IMR-90 (cell line): ENCODE measurements around the gene HIVEP1. TPM values are rescaled to one million over a fixed set of nuclear protein-coding genes. Genes with fewer than 3 reads are reported as not detected.

ENCODE experiments used
- ATAC-seq: fragments of 200-7000 bp; cut with Tn5 transposase; 2 replicates; pipeline ENCODE4 v1.9.1; 2020; ENCODE audit warnings: low read depth, mild to moderate bottlenecking, moderate library complexity
- BruUV-seq: library from RNA; stranded (reverse); fragments of 400-500 nt; replicated peaks from 2 replicates; lab custom pipeline; 2021; lab: Mats Ljungman, UMichigan
- CTCF ChIA-PET: fragments of 300-600 bp; formaldehyde crosslinking; extraction: SDS; loops from one replicate; lab custom pipeline; 2021; ENCODE audit warnings: antibody characterized with exemption; lab: Yijun Ruan, JAX
- POLR2A ChIA-PET: fragments of 300-600 bp; sonication (Branson Sonifier 250); formaldehyde crosslinking; loops from one replicate; lab custom pipeline; 2022; ENCODE audit warnings: antibody characterized with exemption; ENCODE audit not compliant: unreplicated experiment; lab: Charles Lee
- DNase-seq: peaks from one replicate; pipeline ENCODE4 v3.0.0; 2013
- H2AFZ ChIP-seq: replicated peaks from 2 replicates; pipeline ENCODE3; 2013; ENCODE audit warnings: low read length, mild to moderate bottlenecking; ENCODE audit not compliant: poor library complexity
- H2AK5ac ChIP-seq: 2 replicates; pipeline ENCODE4 v1.6.1; 2013; ENCODE audit warnings: low read depth, low read length, inconsistent platforms
- H2AK9ac ChIP-seq: replicated peaks from 2 replicates; pipeline ENCODE3; 2013; ENCODE audit warnings: mild to moderate bottlenecking, low read depth, low read length, moderate library complexity; ENCODE audit not compliant: poor library complexity
- H2BK120ac ChIP-seq: 2 replicates; pipeline ENCODE4 v1.6.1; 2013; ENCODE audit warnings: low read depth, low read length, inconsistent platforms
- H2BK15ac ChIP-seq: 3 replicates; pipeline ENCODE4 v1.6.1; 2013; ENCODE audit warnings: low read depth, low read length, inconsistent platforms
- H2BK20ac ChIP-seq: 2 replicates; pipeline ENCODE4 v1.6.1; 2013; ENCODE audit warnings: low read depth, mild to moderate bottlenecking, inconsistent platforms, low read length, moderate library complexity
- H2BK5ac ChIP-seq: 2 replicates; pipeline ENCODE4 v1.6.1; 2013; ENCODE audit warnings: mild to moderate bottlenecking, low read depth, low read length, inconsistent platforms; ENCODE audit not compliant: poor library complexity, severe bottlenecking
- H3K14ac ChIP-seq: replicated peaks from 2 replicates; pipeline ENCODE4 v1.6.1; 2013; ENCODE audit warnings: low read depth, low read length, inconsistent platforms
- H3K18ac ChIP-seq: 2 replicates; pipeline ENCODE4 v1.6.1; 2013; ENCODE audit warnings: low read depth, low read length, control low read depth
- H3K23ac ChIP-seq: 2 replicates; pipeline ENCODE4 v1.6.1; 2013; ENCODE audit warnings: low read depth, low read length, inconsistent platforms
- H3K27ac ChIP-seq: 2 replicates; pipeline ENCODE4 v1.5.1; 2013; ENCODE audit warnings: mild to moderate bottlenecking, control low read depth, low read length; ENCODE audit not compliant: insufficient read depth
- H3K27me3 ChIP-seq: 2 replicates; pipeline ENCODE4 v1.6.1; 2013; ENCODE audit warnings: low read length; ENCODE audit not compliant: control insufficient read depth, insufficient read depth
- H3K36me3 ChIP-seq: 2 replicates; pipeline ENCODE4 v1.6.1; 2013; ENCODE audit warnings: low read length, mixed read lengths; ENCODE audit not compliant: control insufficient read depth, insufficient read depth
- H3K4ac ChIP-seq: 2 replicates; pipeline ENCODE4 v1.6.1; 2013; ENCODE audit warnings: low read depth, low read length, inconsistent platforms
- H3K4me1 ChIP-seq: 2 replicates; pipeline ENCODE4 v1.6.1; 2013; ENCODE audit warnings: low read length, mixed read lengths; ENCODE audit not compliant: control insufficient read depth, insufficient read depth
- H3K4me2 ChIP-seq: 2 replicates; pipeline ENCODE4 v1.6.1; 2013; ENCODE audit warnings: low read depth, mild to moderate bottlenecking, control low read depth, low read length, moderate library complexity
- H3K4me3 ChIP-seq: 2 replicates; pipeline ENCODE4 v1.5.1; 2013; ENCODE audit warnings: low read depth, mild to moderate bottlenecking, control low read depth, low read length, moderate library complexity; ENCODE audit not compliant: insufficient read depth
- H3K56ac ChIP-seq: 2 replicates; pipeline ENCODE4 v1.6.1; 2013; ENCODE audit warnings: low read length, inconsistent platforms; ENCODE audit not compliant: insufficient read depth; ENCODE audit errors: extremely low read depth
- H3K79me1 ChIP-seq, 2 experiments: 2 replicates each; pipeline ENCODE4 v1.6.1; 2013; ENCODE audit warnings: low read length in 2 of 2, inconsistent platforms in 1 of 2, low read depth in 1 of 2
- H3K9ac ChIP-seq: 2 replicates; pipeline ENCODE4 v1.6.1; 2013; ENCODE audit warnings: low read depth, low read length, control low read depth
- H3K9me1 ChIP-seq: 2 replicates; pipeline ENCODE4 v1.6.1; 2013; ENCODE audit warnings: low read length, inconsistent platforms; ENCODE audit not compliant: insufficient read depth
- H3K9me3 ChIP-seq: 2 replicates; pipeline ENCODE4 v1.6.1; 2013; ENCODE audit warnings: low read length; ENCODE audit not compliant: control insufficient read depth, insufficient read depth
- H4K20me1 ChIP-seq: 2 replicates; pipeline ENCODE4 v1.6.1; 2013; ENCODE audit warnings: low read length, inconsistent platforms; ENCODE audit not compliant: insufficient read depth
- H4K5ac ChIP-seq: 2 replicates; pipeline ENCODE4 v1.6.1; 2013; ENCODE audit warnings: mild to moderate bottlenecking, low read depth, low read length, control low read depth
- H4K8ac ChIP-seq, 2 experiments: 2 replicates each; pipeline ENCODE4 v1.6.1; 2013; ENCODE audit warnings: low read depth in 2 of 2, low read length in 2 of 2, control low read depth in 1 of 2, inconsistent platforms in 1 of 2
- H4K91ac ChIP-seq: 2 replicates; pipeline ENCODE4 v1.6.1; 2013; ENCODE audit warnings: low read depth, low read length, inconsistent platforms; ENCODE audit not compliant: insufficient read depth
- BHLHE40 ChIP-seq: fragments of 150-350 bp; IDR thresholded peaks from 2 replicates; pipeline ENCODE4 v1.6.1; 2016; ENCODE audit warnings: mild to moderate bottlenecking, low read depth, low read length
- CEBPB ChIP-seq: IDR thresholded peaks from 2 replicates; pipeline ENCODE4 v1.6.1; 2012; ENCODE audit warnings: low read depth, low read length, improper control_type of control experiment
- MAFK ChIP-seq: IDR thresholded peaks from 2 replicates; pipeline ENCODE4 v1.6.1; 2012; ENCODE audit warnings: low read depth, low read length, improper control_type of control experiment
- POLR2A ChIP-seq: IDR thresholded peaks from 2 replicates; pipeline ENCODE4 v1.6.1; 2012; ENCODE audit warnings: mild to moderate bottlenecking, low read depth, low read length
- RCOR1 ChIP-seq: IDR thresholded peaks from 2 replicates; pipeline ENCODE4 v1.6.1; 2012; ENCODE audit warnings: mild to moderate bottlenecking, low read length, improper control_type of control experiment; ENCODE audit not compliant: insufficient replicate concordance
- WGBS, 2 experiments: methylation state at CpG; one replicate each; pipeline versions ENCODE4 v1.1.5 to v1.1.7; 2013; ENCODE audit warnings: missing lambda C conversion rate in 2 of 2; ENCODE audit not compliant: insufficient read length in 1 of 2; ENCODE audit errors: extremely low coverage in 2 of 2; 5-methylcytosine and 5-hydroxymethylcytosine counted together
- dilution Hi-C: fragments of 300-500 bp; cut with HindIII; formaldehyde crosslinking; loops from one replicate; pipeline ENCODE4 v1.14.3; 2018; ENCODE audit warnings: low sequenced_read_pairs; ENCODE audit not compliant: unreplicated experiment
- in situ Hi-C: fragments of 300-500 bp; cut with MboI; formaldehyde crosslinking; loops from 3 replicates; pipeline ENCODE4 v1.14.3; 2019; ENCODE audit warnings: low sequenced_read_pairs, inconsistent platforms, mixed read lengths
- intact Hi-C: fragments of 100-400 bp; cut with micrococcal nuclease; formaldehyde crosslinking; loops from 2 replicates; pipeline ENCODE4 v1.10.0; 2022
- polyA plus RNA-seq, 3 experiments: library from polyadenylated mRNA; depleted of rRNA; stranded (reverse); fragments of >200 nt; gene quantifications; 2 replicates each; pipeline ENCODE4 v1.2.3, GENCODE V29; 2012; ENCODE audit warnings: low replicate concordance in 1 of 3
- total RNA-seq: library from RNA; depleted of rRNA; stranded (reverse); fragments of >200 nt; gene quantifications from 2 replicates; pipeline ENCODE4 v1.2.3, GENCODE V29; 2012
- TF ChIP-seq, protein P1 (sequence below): fragments of 150-350 bp; IDR thresholded peaks from 2 replicates; pipeline ENCODE4 v1.6.1; 2017; ENCODE audit warnings: mild to moderate bottlenecking, antibody characterized with exemption, low read length, low read depth

Gene HIVEP1
- total and polyA plus RNA-seq, 2 of the 4 experiments (the other 2 are of a cell fraction): 13.0 to 17.2 TPM

DNA sequence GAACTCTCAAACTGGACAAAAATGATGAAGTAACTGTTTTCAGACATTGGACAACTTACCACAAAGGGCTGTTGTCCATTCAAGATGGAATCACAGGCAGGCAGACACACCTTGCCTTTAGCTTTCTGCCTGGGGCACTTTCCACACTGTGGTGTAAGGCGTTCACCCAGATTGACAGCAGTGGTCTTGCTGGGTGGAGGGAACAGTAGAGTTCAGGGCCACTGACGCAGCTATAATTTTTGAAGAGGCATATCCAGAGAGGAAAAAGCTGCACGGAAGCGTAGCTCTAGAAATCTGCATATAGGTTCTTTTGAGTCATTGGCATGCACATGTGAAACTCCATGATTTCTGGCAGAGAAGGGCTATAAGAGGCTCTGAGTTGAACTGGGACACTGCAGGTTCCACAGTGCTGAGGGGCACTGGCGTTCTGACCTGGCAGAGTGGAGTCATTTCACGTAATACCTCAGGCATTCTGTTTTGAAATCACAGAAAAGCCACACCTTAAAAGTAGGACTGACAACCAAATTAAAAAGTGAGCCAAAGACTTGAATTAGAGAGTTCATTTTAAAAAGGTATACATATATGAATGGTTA lies 173.1 kb downstream of the HIVEP1 start:
- Histone ChIP-seq H2BK5ac (no peak overlapping the region), H3K18ac (no peak overlapping the region), H2AK9ac (no peak overlapping the region), H3K56ac (no peak overlapping the region), H3K4me2 (no peak overlapping the region), H3K79me1 (no peaks in the 10 kb centered on the region), H3K36me3 (no peaks in the 10 kb centered on the region), H3K4ac (no peak overlapping the region), H2BK120ac (no peak overlapping the region), H2BK20ac (no peak overlapping the region), H3K4me3 (no peak overlapping the region), H3K27me3 (no peaks in the 10 kb centered on the region), H3K4me1 (peaks cover 2% of the 10 kb centered on the region; the same call in 1 of the 2 replicates), H3K27ac (no peak overlapping the region), H2AK5ac (no peak overlapping the region), H4K5ac (no peak overlapping the region), H3K9ac (no peak overlapping the region), H2AFZ (no peak overlapping the region), H3K14ac (no peak overlapping the region; the same call in 1 of the 2 replicates), H3K9me1 (no peaks in the 10 kb centered on the region), H4K20me1 (no peaks in the 10 kb centered on the region), H4K8ac (no peak overlapping the region), H2BK15ac (no peak overlapping the region), H3K23ac (0 out of 2 replicates have a peak overlapping the region, but pooled peaks have one; percentile 56), H3K9me3 (no peaks in the 10 kb centered on the region), H4K91ac (no peak overlapping the region)
- dilution Hi-C loops: no loop called here
- intact Hi-C loops: no loop called here
- no TSS peak for BruUV-seq
- TF ChIP-seq MAFK: no peak
- no peak for TF ChIP-seq BHLHE40
- no peak for TF ChIP-seq POLR2A
- TF ChIP-seq, protein P1, sequence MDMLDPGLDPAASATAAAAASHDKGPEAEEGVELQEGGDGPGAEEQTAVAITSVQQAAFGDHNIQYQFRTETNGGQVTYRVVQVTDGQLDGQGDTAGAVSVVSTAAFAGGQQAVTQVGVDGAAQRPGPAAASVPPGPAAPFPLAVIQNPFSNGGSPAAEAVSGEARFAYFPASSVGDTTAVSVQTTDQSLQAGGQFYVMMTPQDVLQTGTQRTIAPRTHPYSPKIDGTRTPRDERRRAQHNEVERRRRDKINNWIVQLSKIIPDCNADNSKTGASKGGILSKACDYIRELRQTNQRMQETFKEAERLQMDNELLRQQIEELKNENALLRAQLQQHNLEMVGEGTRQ: no peak
- no peak for TF ChIP-seq CEBPB
- TF ChIP-seq RCOR1: no peak
- in situ Hi-C loops: no loop called here
- 100% methylated on average over 1 of the region's 6 CpGs; no CpG with 5 or more reads in 1 of the 2 experiments for WGBS, 2 experiments
- DNase-seq (no peak), ATAC-seq (no peak)
- CTCF ChIA-PET: no interaction called here
- POLR2A ChIA-PET: no interaction called here
